Panc1 (cell line): ENCODE data around the gene AMN.

Experiments used
- CTCF ChIP-seq: fragments of 450-650 bp; IDR thresholded peaks from 2 replicates; pipeline ENCODE4 v1.5.1; 2017; ENCODE audit warnings: mild to moderate bottlenecking
- REST ChIP-seq, 2 experiments: IDR thresholded peaks; 2 replicates each; pipeline ENCODE4 v1.6.1; 2011 to 2012; ENCODE audit warnings: low read depth in 2 of 2, control low read depth in 1 of 2, low read length in 1 of 2, mild to moderate bottlenecking in 1 of 2, moderate library complexity in 1 of 2; ENCODE audit not compliant: insufficient read depth in 1 of 2
- SIN3A ChIP-seq: IDR thresholded peaks from 2 replicates; pipeline ENCODE4 v1.6.1; 2012; ENCODE audit warnings: low read depth, mild to moderate bottlenecking, low read length, moderate library complexity, borderline replicate concordance; ENCODE audit not compliant: insufficient read depth
- TCF7L2 ChIP-seq: IDR thresholded peaks from 2 replicates; pipeline ENCODE4 v1.6.1; 2011; ENCODE audit warnings: mild to moderate bottlenecking, low read depth, low read length, inconsistent platforms

GRCh38 chr14:102947321-102948103 is 25.0 kb downstream of the AMN start:
- no peak for TF ChIP-seq CTCF
- TF ChIP-seq REST (IDR thresholded peaks at IDR 0.05; ENCODE audit: insufficient read depth in 1 of 2, low read depth in 2 of 2, low read length in 1 of 2), result no peak
- TF ChIP-seq SIN3A, result no peak
- no peak for TF ChIP-seq TCF7L2
